IPS DF 19.7 (cell line): Measurements from ENCODE around the gene ENPP7.

Experiments used
- DNase-seq: peaks from one replicate; pipeline ENCODE4 v3.0.0-alpha.2; 2013; ENCODE audit warnings: low read depth, low spot score

The ENPP7 gene

DNA sequence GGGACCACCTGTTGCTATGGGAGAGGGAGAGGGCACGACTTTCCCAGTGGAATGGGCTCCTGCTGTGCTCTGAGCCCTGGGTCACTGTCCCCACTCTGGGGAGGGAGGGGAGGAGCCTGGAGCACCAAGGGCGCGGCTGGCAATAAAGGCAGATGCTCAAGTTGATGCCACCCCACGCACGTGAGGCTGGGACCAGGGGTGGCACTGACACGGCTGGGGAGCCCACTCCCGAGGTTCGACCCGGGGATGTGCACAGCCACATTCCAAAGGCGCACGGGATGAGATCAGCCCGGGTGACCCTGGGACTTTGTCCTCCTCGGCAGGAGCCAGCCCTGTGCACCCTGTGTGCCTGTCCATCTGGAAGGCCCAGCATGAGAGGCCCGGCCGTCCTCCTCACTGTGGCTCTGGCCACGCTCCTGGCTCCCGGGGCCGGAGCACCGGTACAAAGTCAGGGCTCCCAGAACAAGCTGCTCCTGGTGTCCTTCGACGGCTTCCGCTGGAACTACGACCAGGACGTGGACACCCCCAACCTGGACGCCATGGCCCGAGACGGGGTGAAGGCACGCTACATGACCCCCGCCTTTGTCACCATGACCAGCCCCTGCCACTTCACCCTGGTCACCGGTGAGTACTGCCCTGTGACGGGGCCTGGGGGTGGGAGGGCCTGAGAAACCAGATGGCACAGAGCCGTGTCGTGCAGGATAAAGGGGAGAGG is at the start of gene ENPP7:
ENPP7 (plus strand) TSS at position 175 of the 715 bp plus-strand sequence; CDS start at position 372, 197 bp downstream.
- no peak for DNase-seq

DNA sequence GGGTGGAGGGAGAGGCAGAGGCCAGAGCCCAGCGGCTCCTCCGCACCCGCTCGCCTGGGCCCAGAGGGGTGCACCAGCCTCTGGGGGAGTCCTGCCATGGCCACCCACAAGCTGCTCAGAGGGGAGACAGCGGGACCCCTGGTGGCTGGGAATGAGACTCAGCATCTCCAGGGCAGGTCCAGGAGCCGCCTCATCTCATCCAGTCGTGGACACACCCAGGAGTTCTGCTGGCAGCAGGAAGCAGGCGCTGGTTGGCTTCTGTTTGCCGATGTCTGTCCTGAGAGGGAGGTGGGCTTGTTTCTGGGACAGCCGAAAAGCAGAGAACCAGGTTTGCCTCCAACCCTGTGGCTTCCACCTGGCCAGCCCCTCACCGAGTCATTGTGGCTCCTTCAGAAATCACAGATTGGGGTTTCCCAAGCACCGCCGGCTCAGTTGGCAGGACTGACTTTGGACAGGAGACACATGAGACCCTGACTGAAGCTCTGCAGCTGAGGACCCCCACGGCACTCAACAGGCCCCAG is 49.6 kb upstream of the ENPP7 start:
- DNase-seq = no peak

DNA sequence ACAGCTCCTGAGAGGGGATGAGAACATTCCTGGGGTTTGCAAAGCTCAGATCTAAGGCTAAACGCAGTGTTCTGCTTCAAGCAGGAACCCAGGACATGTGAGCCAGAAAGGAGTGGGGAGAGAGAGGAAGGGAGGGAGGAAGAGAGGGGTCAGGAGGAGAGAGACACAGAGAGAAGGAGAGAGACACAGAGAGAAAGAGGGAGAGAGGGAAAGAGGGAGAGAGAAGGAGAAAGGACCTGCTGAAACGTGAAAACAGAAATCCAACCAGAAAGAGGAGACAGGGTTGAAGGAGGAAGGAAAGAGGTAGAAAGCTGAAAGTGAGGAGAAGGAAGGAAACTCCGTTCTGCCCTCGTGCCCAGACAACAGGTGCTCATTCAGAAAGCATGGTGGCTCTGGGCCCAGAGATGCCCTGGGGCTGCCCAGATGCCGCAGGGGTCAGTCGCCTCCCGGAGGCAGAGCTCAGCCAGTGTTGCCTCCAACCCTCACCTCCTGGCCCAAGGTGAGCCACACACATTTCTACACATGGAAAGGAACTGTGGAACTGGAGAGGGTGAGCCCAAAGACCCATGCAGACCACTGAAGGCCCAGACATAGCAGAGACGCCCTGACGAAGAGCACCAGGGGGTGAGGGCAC is 49.0 kb upstream of the ENPP7 start:
- no peak for DNase-seq

DNA sequence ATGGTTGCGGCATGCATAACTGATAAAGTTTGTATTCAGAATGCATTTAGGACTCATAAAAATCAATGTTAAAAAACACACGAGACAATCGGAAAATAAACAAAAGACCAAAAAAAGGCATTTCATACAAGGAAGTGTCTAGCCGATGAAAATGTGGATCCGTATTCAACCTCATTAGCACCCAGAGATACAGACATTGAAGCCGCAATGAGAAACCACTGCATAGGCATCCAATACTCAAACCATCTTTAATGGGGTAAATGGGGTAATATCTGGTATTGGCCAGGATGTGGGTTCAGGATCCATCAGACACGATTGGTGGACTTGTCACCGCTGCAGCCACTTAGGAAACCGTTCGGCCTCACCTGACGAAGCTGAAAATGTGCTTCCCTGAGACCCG is 47.4 kb upstream of the ENPP7 start:
- no peak for DNase-seq

DNA sequence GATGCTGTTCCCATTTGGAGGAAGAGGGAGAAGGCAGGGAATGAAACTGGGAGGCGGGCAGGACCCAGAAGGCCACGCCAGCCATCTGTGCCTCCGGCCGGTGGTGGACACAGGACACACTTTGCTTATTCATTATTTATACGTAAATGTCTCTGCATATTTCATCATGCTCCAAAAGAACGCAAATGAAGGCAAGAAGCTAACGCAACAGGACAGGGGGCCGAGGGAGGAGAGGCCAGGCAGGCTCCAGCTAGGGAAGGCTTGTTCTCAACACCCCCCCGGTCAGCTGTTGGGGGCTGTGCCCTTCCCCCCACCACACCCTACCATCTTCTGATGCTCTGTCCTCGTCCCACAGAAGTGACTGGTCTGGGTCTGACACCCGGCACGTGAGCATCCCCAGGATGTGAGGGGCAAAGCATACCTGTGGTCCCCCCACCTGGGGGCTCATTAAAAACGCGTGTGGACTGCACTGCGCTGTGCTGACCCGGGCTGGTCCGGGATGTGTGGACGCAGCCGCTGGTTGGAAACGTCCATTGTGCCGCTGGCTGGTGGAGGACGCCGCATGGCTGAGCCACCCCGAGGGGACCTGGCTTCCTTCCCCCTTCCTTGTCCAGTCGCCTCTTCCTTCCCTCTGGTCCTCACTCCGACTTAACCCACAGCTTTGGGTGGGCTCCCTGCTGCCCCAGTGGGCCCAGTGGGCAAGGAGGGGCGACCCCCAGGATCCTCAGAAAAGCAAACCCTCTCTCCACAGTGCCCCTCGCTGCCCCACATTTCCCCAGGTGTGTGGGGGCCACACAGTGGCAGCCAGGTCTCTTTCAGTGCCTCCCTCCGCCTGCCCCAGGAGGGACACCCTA is 46.4 kb upstream of the ENPP7 start:
- DNase-seq = no peak

GRCh38 chr17:79685121-79685520 is 45.6 kb upstream of the ENPP7 start:
- no peak for DNase-seq

GRCh38 chr17:79686476-79686875 is 44.3 kb upstream of the ENPP7 start:
- DNase-seq = no peak

- DNase-seq = no peak
Observed at GRCh38 chr17:79690466-79690865, 40.3 kb upstream of the ENPP7 start.

DNA sequence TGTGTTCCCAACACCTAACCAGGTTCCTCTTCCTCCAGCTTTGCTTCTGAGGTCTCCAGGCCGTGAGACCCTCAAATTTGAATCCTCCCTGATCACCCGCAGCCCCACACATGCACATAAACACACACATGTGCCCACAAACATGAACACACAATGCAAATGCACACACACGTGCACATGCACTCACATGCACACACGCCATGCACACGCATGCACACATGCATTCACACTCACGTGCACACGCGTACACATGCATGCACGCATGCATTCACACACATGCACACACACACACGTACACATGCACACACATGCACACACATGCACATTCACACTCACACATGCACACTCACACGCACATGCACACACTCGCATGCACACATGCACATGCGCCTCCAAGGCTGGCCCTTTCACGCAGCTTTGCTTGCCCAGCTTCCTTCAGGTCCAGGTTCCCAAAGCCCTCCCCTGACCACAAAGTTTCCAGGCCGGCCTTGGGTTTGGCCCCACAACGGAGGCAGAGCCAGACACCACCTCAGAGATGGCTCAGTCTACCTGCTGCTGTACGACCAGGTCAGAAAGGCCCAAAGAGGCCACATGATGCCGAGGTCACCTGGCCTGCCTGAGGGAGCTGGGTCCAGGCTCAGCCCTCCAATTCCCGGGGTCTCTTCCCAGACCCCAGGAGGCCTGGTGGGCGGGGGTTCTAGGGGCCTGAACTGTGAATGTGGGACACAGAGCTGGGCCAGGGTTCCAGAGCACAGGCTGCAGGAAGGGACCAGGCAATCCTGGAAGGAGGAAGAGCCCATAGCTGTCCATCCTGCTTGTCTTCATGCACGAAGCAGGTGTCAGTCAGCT is 39.5 kb upstream of the ENPP7 start:
- no peak for DNase-seq

DNA sequence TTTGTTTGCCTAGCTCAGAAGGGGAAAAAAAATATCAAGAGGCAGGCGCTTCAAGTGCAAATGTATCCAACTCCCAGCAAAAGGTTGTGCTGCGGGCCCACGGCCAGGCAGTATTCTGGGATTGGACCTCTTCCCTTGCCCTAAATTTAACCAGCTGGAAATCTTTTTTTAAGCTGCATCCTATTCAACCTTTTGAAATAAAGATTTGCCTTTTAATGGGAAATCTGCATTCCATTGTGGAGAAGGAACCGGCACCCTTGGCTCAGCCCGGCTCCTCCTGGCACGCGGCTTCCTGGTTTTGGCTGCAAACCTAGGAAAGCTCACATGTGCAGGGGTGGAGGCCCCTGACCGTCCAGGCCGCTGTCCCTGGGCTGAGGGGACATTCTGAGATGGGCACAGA is 38.8 kb upstream of the ENPP7 start:
- DNase-seq = no peak

DNA sequence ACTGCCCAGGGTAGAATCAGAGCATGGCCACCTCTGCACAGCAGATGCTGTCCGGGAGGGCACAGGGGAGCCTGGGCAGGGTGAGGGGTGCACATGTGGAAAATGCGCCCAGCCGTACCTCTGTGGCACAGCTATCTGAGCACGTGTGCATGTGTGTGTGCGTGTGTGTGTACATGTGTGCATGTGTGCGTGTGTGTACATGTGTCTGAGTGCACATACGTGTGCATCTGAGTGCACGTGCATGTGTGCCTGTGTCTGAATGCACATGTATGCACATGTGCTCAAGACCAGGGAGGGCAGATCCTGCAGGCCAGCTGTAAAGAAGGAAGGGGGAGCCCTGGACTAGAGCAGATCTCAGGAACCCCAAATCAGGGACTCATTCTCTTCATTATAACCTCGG is 37.3 kb upstream of the ENPP7 start:
- no peak for DNase-seq

- DNase-seq = no peak
Observed at GRCh38 chr17:79695293-79695790, 35.4 kb upstream of the ENPP7 start.

DNA sequence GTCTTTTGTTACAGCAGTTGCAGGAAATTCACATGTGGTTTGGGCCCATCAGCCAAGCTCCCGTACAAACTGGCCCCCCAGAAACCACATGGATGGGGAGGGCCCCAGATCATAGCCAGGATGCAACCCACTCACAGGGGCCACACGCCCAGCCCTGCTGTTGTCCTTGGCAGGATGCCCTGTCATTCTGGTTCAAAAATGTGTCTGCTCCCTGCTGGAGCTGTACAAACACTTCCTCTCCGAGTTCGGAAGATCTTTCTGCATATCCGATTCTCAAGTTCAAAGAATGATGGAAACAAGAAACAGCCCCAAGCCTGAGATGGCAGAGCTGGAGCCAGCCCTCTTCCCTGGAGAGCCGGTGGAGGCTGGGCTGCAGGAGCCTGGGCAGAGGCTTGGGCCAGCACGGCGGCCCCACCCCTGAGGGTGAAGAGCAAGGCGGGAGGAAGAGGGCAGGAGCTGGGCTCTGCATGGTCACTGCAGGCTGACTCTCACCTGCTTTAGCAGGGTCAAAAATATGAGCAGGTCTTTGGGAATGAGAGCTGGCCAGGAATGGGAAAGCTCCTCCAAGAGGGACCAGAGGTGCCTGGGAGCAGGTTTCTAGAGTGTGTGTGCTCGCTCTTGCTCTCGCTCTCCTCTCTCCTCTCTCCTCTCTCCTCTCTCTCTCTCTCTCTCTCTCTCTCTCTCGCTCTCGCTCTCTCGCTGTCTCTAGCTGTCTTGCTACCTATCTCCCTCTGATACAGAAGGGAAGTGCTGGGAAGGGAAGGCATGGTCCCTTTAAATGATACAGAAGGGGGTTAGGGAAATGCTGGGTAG is 34.7 kb upstream of the ENPP7 start:
- DNase-seq = no peak

GRCh38 chr17:79696610-79696982 is 34.1 kb upstream of the ENPP7 start:
- DNase-seq = no peak

DNA sequence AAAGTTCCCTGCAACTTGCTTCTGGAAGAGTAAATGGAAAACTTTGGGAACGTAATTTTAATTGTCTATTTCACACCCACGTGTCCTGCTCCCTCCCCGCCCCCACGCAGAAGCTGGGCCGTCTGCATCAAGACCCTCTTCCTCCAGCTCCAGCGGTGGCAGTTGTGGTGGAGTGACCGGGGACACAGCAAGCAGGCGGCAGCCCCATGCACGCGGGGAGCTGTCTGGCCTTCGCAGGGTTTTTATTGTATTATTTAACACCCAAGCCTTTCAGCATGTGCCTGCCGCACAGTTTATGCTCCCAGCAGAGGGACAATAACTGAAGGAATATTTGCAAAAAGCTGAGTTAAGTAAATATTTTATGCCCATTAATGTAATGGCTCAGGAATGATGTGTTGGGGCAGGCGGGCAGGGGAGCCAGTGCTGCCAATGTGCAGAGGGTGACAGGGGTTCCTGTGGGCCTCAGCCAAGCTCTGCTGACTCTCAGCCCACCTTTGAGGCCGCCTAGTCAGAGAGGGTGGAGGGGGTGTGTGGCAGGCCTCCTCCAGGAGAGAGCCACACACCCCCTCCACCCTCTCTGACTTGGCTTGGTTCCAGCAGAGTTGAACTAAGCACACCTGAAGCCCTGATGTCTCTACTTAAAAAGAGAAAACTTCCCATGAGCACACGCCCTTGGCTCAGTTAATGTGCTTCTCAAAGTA is 32.4 kb upstream of the ENPP7 start:
- DNase-seq = no peak

DNA sequence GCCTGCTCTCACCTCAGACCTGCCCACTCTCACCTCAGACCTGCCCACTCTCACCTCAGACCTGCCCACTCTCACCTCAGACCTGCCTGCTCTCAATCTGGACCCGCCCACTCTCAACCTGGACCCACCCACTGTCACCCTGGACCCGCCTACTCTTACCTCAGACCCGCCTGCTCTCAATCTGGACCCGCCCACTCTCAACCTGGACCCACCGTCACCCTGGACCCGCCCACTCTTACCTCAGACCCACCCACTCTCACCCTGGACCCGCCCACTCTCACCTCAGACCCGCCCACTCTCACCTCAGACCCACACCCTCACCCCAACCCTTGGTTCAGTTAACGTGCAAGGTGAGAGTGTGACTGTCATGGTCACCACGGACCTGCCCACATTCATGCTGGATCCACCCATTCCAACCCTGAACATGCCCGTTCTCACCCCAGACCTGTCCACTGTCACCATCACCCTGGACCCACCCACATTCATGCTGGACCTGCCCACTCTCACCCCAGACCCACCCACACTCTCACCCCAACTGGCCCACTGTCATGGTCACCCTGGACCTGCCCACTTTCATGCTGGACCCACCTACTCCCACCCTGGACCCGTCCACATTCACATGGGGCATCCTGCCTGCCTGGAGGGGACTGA is 31.2 kb upstream of the ENPP7 start:
- no peak for DNase-seq

- no peak for DNase-seq
Observed at GRCh38 chr17:79700592-79700991, 30.2 kb upstream of the ENPP7 start.

GRCh38 chr17:79702034-79702433 is 28.7 kb upstream of the ENPP7 start:
- DNase-seq = no peak

DNA sequence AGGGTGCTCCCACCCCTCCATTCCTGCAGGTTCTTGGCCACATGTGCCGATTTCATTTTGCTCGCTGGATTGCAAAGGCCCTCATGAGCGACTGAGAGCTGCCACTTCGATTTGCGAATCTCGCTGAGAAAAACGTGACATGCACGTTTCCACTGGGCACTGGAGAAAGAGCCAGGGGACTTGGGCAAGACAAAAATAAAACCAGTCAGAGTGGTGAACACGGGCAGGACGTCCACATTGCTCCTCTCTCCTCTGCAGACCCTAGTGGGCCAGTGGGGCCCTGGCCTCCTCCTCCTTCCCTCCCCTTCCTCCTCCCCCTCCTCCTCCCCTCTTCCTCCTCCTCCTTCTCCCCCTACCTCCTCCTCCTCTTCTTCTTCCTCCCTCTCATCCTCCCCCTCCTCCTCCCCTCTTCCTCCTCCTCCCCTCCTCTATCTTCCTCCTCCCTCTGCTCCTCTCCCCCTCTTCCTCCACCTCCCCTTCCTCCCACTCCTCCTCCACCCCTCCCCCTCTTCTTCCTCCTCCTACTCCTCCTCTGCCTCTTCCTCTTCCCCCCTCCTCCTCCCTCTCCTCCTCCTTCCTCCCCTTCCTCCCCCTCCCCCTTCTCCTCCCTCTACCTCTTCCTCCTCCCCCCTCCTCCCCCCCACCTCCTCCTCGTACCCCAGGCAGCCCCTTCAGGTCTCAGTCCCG is 28.1 kb upstream of the ENPP7 start:
- DNase-seq = no peak
